Adipocyte (in vitro differentiated cells): ENCODE measurements around the gene CTSC.

Experiments
- DNase-seq: peaks from one replicate; pipeline ENCODE4 v3.0.0-alpha.2; 2015; ENCODE audit warnings: low read depth
- H3K27me3 ChIP-seq: replicated peaks from 2 replicates; pipeline ENCODE4 v1.7.0; 2013; ENCODE audit warnings: mild to moderate bottlenecking, low read length, moderate library complexity; ENCODE audit not compliant: control insufficient read depth, insufficient read depth
- H3K36me3 ChIP-seq: 2 replicates; pipeline ENCODE4 v1.7.0; 2013; ENCODE audit warnings: low read length, mild to moderate bottlenecking, moderate library complexity; ENCODE audit not compliant: control insufficient read depth, insufficient read depth, severe bottlenecking
- H3K4me1 ChIP-seq: 2 replicates; pipeline ENCODE4 v1.7.0; 2013; ENCODE audit warnings: mild to moderate bottlenecking, low read length, moderate library complexity; ENCODE audit not compliant: control insufficient read depth, insufficient read depth
- H3K4me3 ChIP-seq: 2 replicates; pipeline ENCODE4 v1.7.0; 2013; ENCODE audit warnings: mild to moderate bottlenecking, low read length, moderate library complexity
- H3K9ac ChIP-seq: 2 replicates; pipeline ENCODE4 v1.7.0; 2013; ENCODE audit warnings: mild to moderate bottlenecking, low read length, moderate library complexity
- H3K9me3 ChIP-seq: 2 replicates; pipeline ENCODE4 v1.7.0; 2013; ENCODE audit warnings: mild to moderate bottlenecking, low read length, moderate library complexity; ENCODE audit not compliant: control insufficient read depth

Gene CTSC

DNA sequence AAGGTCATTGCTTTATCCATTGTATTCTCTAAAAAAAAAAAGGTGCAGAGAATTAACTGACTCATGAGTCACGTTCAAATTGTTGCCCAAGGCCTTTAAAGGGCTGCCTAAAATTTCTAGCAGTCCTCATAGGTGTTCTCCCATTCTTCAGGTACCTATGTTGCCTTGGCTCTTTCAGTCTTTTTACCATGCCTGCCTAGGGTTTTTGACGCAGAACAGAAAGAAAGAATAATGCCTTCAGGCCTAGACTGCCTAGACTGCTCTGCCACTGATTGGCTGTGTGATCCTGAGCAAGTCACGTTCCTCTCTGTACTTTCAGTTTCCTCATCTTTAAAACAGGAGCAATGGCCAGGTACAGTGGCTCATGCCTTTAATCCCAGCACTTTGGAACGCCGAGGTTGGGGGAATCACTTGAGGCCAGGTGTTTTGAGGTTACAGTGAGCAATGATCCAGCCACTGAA lies 21.5 kb downstream of the CTSC start:
- peaks cover 30% of the 10 kb centered on the region for H3K4me1 ChIP-seq
- no peaks in the 10 kb centered on the region for H3K27me3 ChIP-seq
- no peak for DNase-seq
- no peaks in the 10 kb centered on the region for H3K36me3 ChIP-seq
- H3K9ac ChIP-seq: no peak overlapping the region
- H3K4me3 ChIP-seq: no peak overlapping the region
- no peaks in the 10 kb centered on the region for H3K9me3 ChIP-seq

DNA sequence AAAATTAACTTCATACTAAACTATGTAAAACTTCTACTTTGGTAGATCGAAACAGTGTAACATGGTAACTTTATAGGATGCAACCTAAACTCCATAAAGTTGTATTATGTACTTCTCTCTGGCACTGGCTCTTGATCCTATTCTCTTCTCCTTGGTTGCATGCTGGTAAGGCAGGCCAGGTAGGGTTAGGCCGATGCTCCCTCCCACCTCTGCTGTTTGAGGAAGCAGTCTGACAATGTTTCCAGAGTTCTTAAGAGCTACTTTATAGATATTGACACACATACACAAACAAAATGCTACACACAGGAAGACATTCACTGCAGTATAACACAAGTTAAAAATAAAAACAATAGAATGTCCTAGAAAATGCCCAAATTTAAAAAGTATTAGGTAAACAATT lies 22.5 kb downstream of the CTSC start:
- no peak for DNase-seq

DNA sequence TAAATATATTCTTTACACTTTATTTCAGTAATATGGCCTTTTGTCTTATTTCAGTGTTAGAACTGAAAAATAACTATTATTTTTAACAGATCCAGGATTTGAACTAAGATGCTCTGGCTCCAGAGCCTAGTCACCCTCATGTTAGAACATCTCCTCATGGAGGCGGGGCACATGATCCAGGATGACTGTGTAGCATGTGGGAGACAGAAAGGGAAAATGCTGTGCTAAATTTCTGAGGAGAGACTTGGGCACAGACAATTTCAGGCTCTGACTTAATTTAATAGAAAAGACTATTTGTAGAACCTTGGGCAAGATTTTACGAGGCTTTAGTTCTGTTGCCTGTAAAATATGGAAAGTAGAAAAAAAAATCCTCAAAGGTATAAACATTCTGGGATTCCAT lies 24.1 kb downstream of the CTSC start:
- Histone ChIP-seq H3K9me3 (no peaks in the 10 kb centered on the region), H3K4me1 (peaks cover 28% of the 10 kb centered on the region), H3K4me3 (no peak overlapping the region), H3K9ac (no peak overlapping the region), H3K36me3 (no peaks in the 10 kb centered on the region), H3K27me3 (no peaks in the 10 kb centered on the region)
- DNase-seq: no peak

More for the DNA sequence above, 22.5 kb downstream of the CTSC start:
- no peaks in the 10 kb centered on the region for H3K27me3 ChIP-seq
- no peak overlapping the region for H3K4me3 ChIP-seq
- H3K9me3 ChIP-seq: no peaks in the 10 kb centered on the region
- no peaks in the 10 kb centered on the region for H3K36me3 ChIP-seq
- no peak overlapping the region for H3K9ac ChIP-seq
- H3K4me1 ChIP-seq: peaks cover 30% of the 10 kb centered on the region

DNA sequence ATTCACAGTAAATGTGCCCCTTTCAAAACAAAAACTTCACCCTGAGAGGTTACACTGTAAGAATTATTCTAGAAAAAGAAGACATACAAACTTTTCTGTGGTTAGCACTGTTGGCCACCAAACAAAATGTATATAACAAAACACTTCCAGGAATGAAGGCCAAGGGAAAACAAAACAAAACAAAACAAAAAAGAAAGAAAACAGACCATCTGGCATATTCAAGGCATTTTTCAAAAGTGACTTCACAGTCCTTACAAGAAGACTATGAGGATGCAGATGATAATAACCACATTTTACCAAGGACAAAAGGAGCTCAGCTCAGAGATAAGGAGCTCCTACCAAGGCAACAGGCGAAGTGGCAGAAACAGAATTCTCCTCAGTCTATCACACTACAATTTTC lies 24.9 kb downstream of the CTSC start:
- Histone ChIP-seq H3K4me3 (no peak overlapping the region), H3K9ac (no peak overlapping the region), H3K27me3 (no peaks in the 10 kb centered on the region), H3K9me3 (no peaks in the 10 kb centered on the region), H3K4me1 (peaks cover 28% of the 10 kb centered on the region), H3K36me3 (no peaks in the 10 kb centered on the region)
- DNase-seq: peak; percentile 64

DNA sequence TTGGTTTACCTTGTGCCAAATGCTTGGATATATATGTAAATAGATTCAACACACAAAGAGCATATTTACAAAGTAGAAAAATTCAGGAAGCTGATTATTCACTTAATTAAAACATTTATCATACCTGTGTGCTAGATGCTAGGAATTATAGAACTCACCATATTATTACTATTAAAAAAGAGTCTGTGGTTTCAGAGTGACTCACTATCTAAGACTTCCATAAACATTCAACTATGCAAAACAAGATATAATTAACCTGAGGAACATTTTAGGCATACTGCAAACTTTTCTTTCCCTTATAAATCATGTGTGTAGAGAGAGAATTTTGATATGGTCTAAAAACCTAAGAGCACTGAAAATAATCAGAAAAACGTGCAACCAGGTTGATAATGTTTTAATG lies 27.3 kb downstream of the CTSC start:
- Histone ChIP-seq H3K36me3 (no peaks in the 10 kb centered on the region), H3K4me3 (no peak overlapping the region), H3K9ac (no peak overlapping the region), H3K9me3 (peaks cover 7% of the 10 kb centered on the region), H3K4me1 (peaks cover 28% of the 10 kb centered on the region), H3K27me3 (no peaks in the 10 kb centered on the region)
- peak; percentile 16 for DNase-seq

DNA sequence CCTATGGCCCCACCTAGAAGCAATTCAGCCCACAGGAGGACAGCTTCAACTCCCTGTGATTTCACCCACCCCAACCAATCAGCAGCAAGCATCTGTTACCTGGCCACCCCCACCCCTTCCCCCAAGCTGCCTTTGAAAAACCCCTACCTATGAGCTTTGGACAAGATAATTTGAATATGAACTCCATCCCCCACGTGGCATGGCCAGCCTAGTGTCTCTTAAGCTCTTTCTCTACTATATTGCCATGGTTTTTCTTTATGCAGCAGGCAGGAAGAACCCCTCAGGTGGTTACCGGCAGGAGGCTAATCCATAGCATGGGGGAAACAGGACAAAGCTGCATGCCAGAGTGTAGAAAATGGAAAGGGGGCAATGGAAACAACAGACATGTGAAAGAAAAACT lies 29.0 kb downstream of the CTSC start:
- Histone ChIP-seq H3K9ac (no peak overlapping the region), H3K4me3 (no peak overlapping the region), H3K27me3 (no peaks in the 10 kb centered on the region), H3K4me1 (peaks cover 23% of the 10 kb centered on the region), H3K9me3 (peaks cover 7% of the 10 kb centered on the region), H3K36me3 (no peaks in the 10 kb centered on the region)
- DNase-seq: no peak

DNA sequence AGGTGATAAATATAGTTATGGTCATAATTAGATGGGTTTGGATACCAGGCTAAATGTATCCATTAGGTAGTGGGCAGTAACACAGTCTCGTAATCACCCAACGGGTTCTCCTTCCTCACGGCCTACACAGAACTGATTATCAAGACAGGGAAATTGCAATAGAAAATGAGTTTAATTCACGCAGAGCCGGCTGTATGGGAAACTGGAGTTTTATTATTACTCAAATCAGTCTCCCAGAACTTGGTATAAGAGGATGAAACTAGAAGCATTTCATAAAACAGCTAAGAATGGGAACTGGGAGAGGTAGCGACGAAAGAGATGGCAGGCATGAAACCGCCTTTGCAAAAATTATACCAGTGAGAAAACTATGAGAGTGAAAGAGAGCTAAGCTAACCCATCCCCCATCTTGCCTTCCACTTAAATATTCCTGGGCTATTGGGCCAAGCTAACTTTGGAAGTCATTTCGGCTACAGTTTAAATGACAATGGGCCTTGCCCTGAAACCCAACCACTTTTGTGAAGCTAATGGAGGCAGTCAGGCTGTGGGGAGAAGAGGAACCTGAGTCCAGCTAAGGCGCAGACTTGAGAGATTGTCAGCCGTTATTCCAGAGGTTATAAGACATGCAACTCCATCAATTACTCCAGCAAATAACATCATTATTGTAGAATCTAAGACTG lies 29.6 kb downstream of the CTSC start:
- H3K9me3 ChIP-seq: peaks cover 7% of the 10 kb centered on the region
- peaks cover 17% of the 10 kb centered on the region for H3K4me1 ChIP-seq
- no peaks in the 10 kb centered on the region for H3K27me3 ChIP-seq
- no peaks in the 10 kb centered on the region for H3K36me3 ChIP-seq
- DNase-seq: no peak
- no peak overlapping the region for H3K4me3 ChIP-seq
- H3K9ac ChIP-seq: no peak overlapping the region

DNA sequence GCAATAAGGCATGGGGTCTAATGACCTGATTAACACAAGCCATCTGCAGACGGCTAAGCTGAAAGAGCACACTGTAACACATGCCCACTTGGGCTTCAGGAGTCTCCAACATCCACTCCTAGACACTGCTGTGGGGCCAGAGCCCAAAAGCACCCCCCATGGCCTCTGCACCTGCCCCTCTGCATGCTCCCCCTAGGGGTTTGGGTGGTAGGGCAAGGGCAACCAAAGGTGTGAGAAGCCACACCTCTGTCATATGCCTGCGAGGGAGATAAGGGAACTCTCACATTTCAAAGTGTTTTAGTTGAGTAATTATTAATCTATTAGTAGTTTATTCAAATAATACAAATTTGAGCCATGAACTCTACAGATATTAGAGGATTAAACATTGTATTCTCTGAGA lies 30.8 kb downstream of the CTSC start:
- peaks cover 15% of the 10 kb centered on the region for H3K4me1 ChIP-seq
- H3K36me3 ChIP-seq: no peaks in the 10 kb centered on the region
- no peaks in the 10 kb centered on the region for H3K27me3 ChIP-seq
- DNase-seq: no peak
- H3K4me3 ChIP-seq: no peak overlapping the region
- peaks cover 7% of the 10 kb centered on the region for H3K9me3 ChIP-seq
- H3K9ac ChIP-seq: no peak overlapping the region

DNA sequence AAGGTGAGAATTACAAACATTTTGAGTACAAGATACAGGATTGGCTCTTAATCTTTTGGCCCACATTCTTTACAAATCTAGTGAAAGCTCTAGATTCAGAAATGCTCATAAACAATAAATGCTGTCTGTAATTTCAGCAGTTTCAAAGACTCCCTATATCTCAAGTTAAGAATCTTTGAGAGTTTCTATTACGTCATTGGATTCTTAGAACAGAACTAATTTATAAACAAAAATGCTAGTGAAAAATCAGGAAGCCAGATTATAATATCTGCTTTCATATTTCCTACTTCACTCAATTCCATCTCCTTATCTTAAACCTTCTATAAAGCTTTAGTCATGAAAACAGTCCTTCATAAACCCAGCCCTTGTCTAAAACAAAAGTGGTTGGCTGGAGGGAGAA lies 32.1 kb downstream of the CTSC start:
- Histone ChIP-seq H3K9ac (no peak overlapping the region), H3K9me3 (peaks cover 7% of the 10 kb centered on the region), H3K36me3 (no peaks in the 10 kb centered on the region), H3K4me1 (peaks cover 10% of the 10 kb centered on the region), H3K27me3 (no peaks in the 10 kb centered on the region), H3K4me3 (no peak overlapping the region)
- no peak for DNase-seq

DNA sequence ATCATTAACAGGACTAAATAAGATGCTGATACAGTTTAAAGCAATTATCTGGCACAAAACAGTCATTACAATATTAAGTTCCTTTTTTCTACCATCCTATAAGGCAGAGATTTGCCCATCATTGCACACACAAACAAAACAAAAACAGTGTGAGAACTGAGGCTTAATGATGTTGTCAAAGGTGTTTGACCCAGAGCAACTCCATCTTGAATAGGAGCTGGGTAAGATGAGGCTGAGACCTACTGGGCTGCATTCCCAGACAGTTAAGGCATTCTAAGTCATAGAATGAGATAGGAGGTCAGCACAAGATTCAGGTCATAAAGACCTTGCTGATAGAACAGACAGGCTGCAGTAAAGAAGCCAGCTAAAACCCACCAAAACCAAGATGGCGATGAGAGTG lies 33.2 kb downstream of the CTSC start:
- Histone ChIP-seq H3K4me3 (no peak overlapping the region), H3K9ac (no peak overlapping the region), H3K36me3 (no peaks in the 10 kb centered on the region), H3K27me3 (no peaks in the 10 kb centered on the region), H3K4me1 (peaks cover 4% of the 10 kb centered on the region), H3K9me3 (peaks cover 7% of the 10 kb centered on the region)
- no peak for DNase-seq

DNA sequence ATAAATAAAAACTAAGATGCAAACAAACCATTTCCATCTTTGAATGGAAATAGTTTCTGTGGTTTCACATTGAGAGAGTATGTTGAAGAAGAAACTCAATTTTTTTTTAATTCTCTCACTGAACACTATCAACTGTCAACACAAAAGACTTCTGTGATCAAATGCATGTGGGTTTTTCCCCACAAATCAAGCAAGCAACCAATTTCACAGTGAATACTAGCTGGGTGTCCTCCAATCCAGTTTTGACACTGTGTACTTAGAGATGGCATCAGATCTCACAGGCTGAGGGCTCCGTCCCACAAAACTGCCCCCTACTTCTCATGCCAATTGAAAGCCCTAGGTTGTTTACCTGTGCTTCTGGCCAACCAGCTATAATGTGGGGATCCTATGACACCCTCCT lies 34.5 kb downstream of the CTSC start:
- Histone ChIP-seq H3K4me1 (peaks cover 6% of the 10 kb centered on the region), H3K36me3 (no peaks in the 10 kb centered on the region), H3K27me3 (no peaks in the 10 kb centered on the region), H3K4me3 (no peak overlapping the region), H3K9ac (no peak overlapping the region), H3K9me3 (peaks cover 7% of the 10 kb centered on the region)
- no peak for DNase-seq
